K562 (cell line): ENCODE measurements around the gene ZC3HAV1L. TPM values are rescaled to one million over a fixed set of nuclear protein-coding genes. Genes with fewer than 3 reads are reported as not detected.

Experiments used
- ATAC-seq: fragments of 200-7000 bp; cut with Tn5 transposase; 3 replicates; pipeline ENCODE4 v1.9.1; 2020; ENCODE audit warnings: moderate library complexity
- BruUV-seq: library from RNA; stranded (reverse); fragments of 400-500 nt; replicated peaks from 2 replicates; lab custom pipeline; 2021; lab: Mats Ljungman, UMichigan
- CTCF ChIA-PET: fragments of 300-600 bp; formaldehyde crosslinking; extraction: SDS; loops from one replicate; lab custom pipeline; 2021; ENCODE audit warnings: low intra/inter-chr PET ratio; lab: Yijun Ruan, JAX
- POLR2A ChIA-PET: fragments of 300-600, 350-650 bp; sonication (Branson Sonifier 250); formaldehyde crosslinking; extraction: SDS; loops from one replicate; lab custom pipeline; 2021; ENCODE audit warnings: antibody characterized with exemption, inconsistent platforms; lab: Yijun Ruan, JAX
- DNase-seq, 4 experiments: peaks; one replicate each; pipeline versions ENCODE4 v3.0.0 to v3.0.0-alpha.2; 2011 to 2018; ENCODE audit warnings: low spot score in 3 of 4, mixed read lengths in 3 of 4; ENCODE audit errors: extremely low read depth in 1 of 4
- FAIRE-seq: peaks from 2 replicates; lab custom pipeline; 2011; peaks lifted over from hg19 to GRCh38; lab: Jason Lieb, UNC
- H2AFZ ChIP-seq: 2 replicates; pipeline ENCODE4 v1.6.0; 2011; ENCODE audit warnings: low read depth, low read length, control low read depth, inconsistent platforms
- H3K27ac ChIP-seq: fragments of 200-600 bp; 3 replicates; pipeline ENCODE4 v1.8.0; 2011; ENCODE audit warnings: low read depth, mild to moderate bottlenecking, control low read depth, inconsistent platforms, low read length, moderate library complexity, mixed read lengths; ENCODE audit errors: extremely low read depth
- H3K27me3 ChIP-seq, 2 experiments: fragments of 300-600 bp in 1 of 2; 2 replicates in 1 of 2; 3 replicates in 1 of 2; pipeline versions ENCODE4 v1.6.0 to v1.8.0; 2011; ENCODE audit warnings: inconsistent platforms in 2 of 2, low read length in 2 of 2, mild to moderate bottlenecking in 1 of 2, mixed read lengths in 1 of 2, moderate library complexity in 1 of 2; ENCODE audit not compliant: control insufficient read depth in 2 of 2, insufficient read depth in 2 of 2
- H3K36me3 ChIP-seq: fragments of 300-600 bp; 3 replicates; pipeline ENCODE4 v1.8.0; 2011; ENCODE audit warnings: mild to moderate bottlenecking, low read length, inconsistent platforms; ENCODE audit not compliant: control insufficient read depth, insufficient read depth
- H3K4me1 ChIP-seq, 2 experiments: fragments of 200-600 bp in 1 of 2; replicated peaks in 1 of 2; 2 replicates in 1 of 2; 3 replicates in 1 of 2; pipeline versions ENCODE4 v1.5.1 to v1.8.0; 2011; ENCODE audit warnings: inconsistent platforms in 2 of 2, low read length in 2 of 2, mild to moderate bottlenecking in 1 of 2, mixed read lengths in 1 of 2, moderate library complexity in 1 of 2; ENCODE audit not compliant: control insufficient read depth in 2 of 2, insufficient read depth in 2 of 2
- H3K4me2 ChIP-seq: 2 replicates; pipeline ENCODE4 v1.6.1; 2011; ENCODE audit warnings: low read length, control low read depth, inconsistent platforms, mixed read lengths; ENCODE audit not compliant: insufficient read depth
- H3K4me3 ChIP-seq: fragments of 200-600 bp; sonication (generic), shearing (Covaris generic); 2 replicates; pipeline ENCODE4 v1.5.1; 2016; ENCODE audit warnings: control low read depth, inconsistent platforms
- H3K79me2 ChIP-seq: fragments of 200-600 bp; 3 replicates; pipeline ENCODE4 v1.8.0; 2011; ENCODE audit warnings: low read length, inconsistent platforms; ENCODE audit not compliant: control insufficient read depth, insufficient read depth
- H3K9ac ChIP-seq, 2 experiments: 2 replicates each; pipeline versions ENCODE4 v1.6.0 to v1.6.1; 2011; ENCODE audit warnings: low read depth in 2 of 2, low read length in 2 of 2, control low read depth in 1 of 2, inconsistent platforms in 1 of 2, mild to moderate bottlenecking in 1 of 2, mixed read lengths in 1 of 2; ENCODE audit not compliant: insufficient read depth in 1 of 2
- H3K9me1 ChIP-seq: one replicate; pipeline ENCODE4 v1.6.0; 2011; ENCODE audit warnings: inconsistent platforms, mild to moderate bottlenecking, low read length, moderate library complexity; ENCODE audit not compliant: control insufficient read depth, insufficient read depth
- H3K9me3 ChIP-seq: replicated peaks from 2 replicates; pipeline ENCODE4 v1.5.1; 2011; ENCODE audit warnings: low read depth, low read length, inconsistent platforms; ENCODE audit not compliant: control insufficient read depth, insufficient read depth
- H4K20me1 ChIP-seq: replicated peaks from 2 replicates; pipeline ENCODE4 v1.6.1; 2011; ENCODE audit warnings: low read length, inconsistent platforms, mixed read lengths; ENCODE audit not compliant: control insufficient read depth, insufficient read depth
- ATF6 ChIP-seq: sonication (generic); formaldehyde crosslinking; IDR thresholded peaks from 2 replicates; pipeline ENCODE4 v1.4.0; 2020; ENCODE audit warnings: mild to moderate bottlenecking, missing genetic modification reagents
- BCOR ChIP-seq: fragments of 450-650 bp; IDR thresholded peaks from 2 replicates; pipeline ENCODE4 v1.6.1; 2016
- BMI1 ChIP-seq: fragments of 150-350 bp; IDR thresholded peaks from 2 replicates; pipeline ENCODE4 v1.6.1; 2014; ENCODE audit warnings: low read length
- DPF2 ChIP-seq: fragments of 450-650 bp; IDR thresholded peaks from 2 replicates; pipeline ENCODE4 v1.6.1; 2016
- FOS ChIP-seq: IDR thresholded peaks from 3 replicates; pipeline ENCODE4 v1.6.1; 2011; ENCODE audit not compliant: insufficient read length; ENCODE audit errors: extremely low read depth
- HDAC2 ChIP-seq: fragments of 450-650 bp; IDR thresholded peaks from 2 replicates; pipeline ENCODE4 v1.6.1; 2016; ENCODE audit warnings: mild to moderate bottlenecking
- KLF1 ChIP-seq: fragments of 450-650 bp; IDR thresholded peaks from 2 replicates; pipeline ENCODE4 v1.6.1; 2016; ENCODE audit warnings: missing genetic modification characterization, missing compliant biosample characterization
- MAX ChIP-seq: sonication (generic); formaldehyde crosslinking; IDR thresholded peaks from 2 replicates; pipeline ENCODE4 v1.9.0; 2022; ENCODE audit warnings: mild to moderate bottlenecking, missing genetic modification reagents
- MLX ChIP-seq, 2 experiments: fragments of 450-650 bp in 1 of 2; sonication (generic) in 1 of 2; formaldehyde crosslinking; conservative IDR thresholded peaks; 2 replicates each; pipeline versions ENCODE4 v1.4.0 to v1.8.1; 2020 to 2022; ENCODE audit warnings: mild to moderate bottlenecking in 1 of 2, missing genetic modification reagents in 1 of 2
- MYBL2 ChIP-seq, 2 experiments: fragments of 450-650 bp in 1 of 2; sonication (generic) in 1 of 2; formaldehyde crosslinking in 1 of 2; IDR thresholded peaks; 2 replicates each; pipeline versions ENCODE4 v1.6.1 to v1.8.1; 2017 to 2022; ENCODE audit warnings: borderline replicate concordance in 1 of 2, inconsistent platforms in 1 of 2, low read depth in 1 of 2, mild to moderate bottlenecking in 1 of 2, missing genetic modification reagents in 1 of 2, moderate library complexity in 1 of 2
- NFE2L1 ChIP-seq: fragments of 450-650 bp; IDR thresholded peaks from 2 replicates; pipeline ENCODE4 v1.6.1; 2016; ENCODE audit warnings: missing genetic modification characterization, low read depth, mild to moderate bottlenecking, missing compliant biosample characterization, moderate library complexity, borderline replicate concordance
- NONO ChIP-seq, 2 experiments: fragments of 200-400 bp in 1 of 2; fragments of 450-650 bp in 1 of 2; formaldehyde crosslinking in 1 of 2; IDR thresholded peaks; 2 replicates each; pipeline ENCODE4 v1.6.1; 2017; ENCODE audit warnings: low read depth in 2 of 2, mild to moderate bottlenecking in 2 of 2, moderate library complexity in 2 of 2, low read length in 1 of 2
- OTX1 ChIP-seq: fragments of 450-650 bp; formaldehyde crosslinking; IDR thresholded peaks from 2 replicates; pipeline ENCODE4 v1.4.0; 2022; ENCODE audit warnings: mild to moderate bottlenecking
- RUNX1 ChIP-seq: sonication (generic); IDR thresholded peaks from 2 replicates; pipeline ENCODE4 v1.6.1; 2016; ENCODE audit warnings: antibody characterized with exemption, low read depth
- SRSF7 ChIP-seq: fragments of 200-400 bp; formaldehyde crosslinking; optimal IDR thresholded peaks from 2 replicates; pipeline ENCODE3; 2017; ENCODE audit warnings: mild to moderate bottlenecking, low read depth, low read length
- THAP7 ChIP-seq: fragments of 250-450 bp; sonication (Bioruptor Pico); IDR thresholded peaks from 2 replicates; pipeline ENCODE4 v1.5.0; 2021
- WHSC1 ChIP-seq: IDR thresholded peaks from one replicate; pipeline ENCODE4 v1.6.1; 2012; ENCODE audit warnings: low read length, control low read depth, inconsistent platforms
- ZC3H4 ChIP-seq: sonication (generic); formaldehyde crosslinking; IDR thresholded peaks from 2 replicates; pipeline ENCODE4 v1.9.0; 2021; ENCODE audit warnings: missing genetic modification reagents, borderline replicate concordance
- ZNF274 ChIP-seq: IDR thresholded peaks from 2 replicates; pipeline ENCODE4 v1.6.1; 2011; ENCODE audit warnings: low read depth, mild to moderate bottlenecking, low read length, moderate library complexity, borderline replicate concordance
- WGBS: fragments of 100-300 bp; shearing (Covaris generic); methylation state at CpG from one replicate; pipeline ENCODE4 v1.1.6; 2016; ENCODE audit warnings: low coverage, mixed read lengths; ENCODE audit not compliant: insufficient coverage; ENCODE audit errors: missing lambda C conversion rate; 5-methylcytosine and 5-hydroxymethylcytosine counted together
- in situ Hi-C: fragments of 300-500 bp; cut with MboI; formaldehyde crosslinking; loops from 4 replicates; pipeline ENCODE4 v1.15.0; 2018; ENCODE audit warnings: inconsistent platforms, mixed read lengths
- intact Hi-C: fragments of 100-400 bp; cut with micrococcal nuclease; formaldehyde crosslinking; loops from 2 replicates; pipeline ENCODE4 v1.14.2; 2022
- polyA plus RNA-seq, 8 experiments: library from polyadenylated mRNA; depleted of rRNA in 4 of 8; stranded (reverse) in 5 of 8; unstranded in 3 of 8; fragments of >200 nt; fragmentation: Nextera tagmentation in 2 of 8; fragmentation: Illumina TruSeq in 1 of 8; extraction: Ambion mirVana in 2 of 8; extraction: Trizol in 1 of 8; gene quantifications; 2 replicates each; pipeline versions ENCODE4 v1.2.1 to v1.2.3, GENCODE V29; 2011 to 2014; ENCODE audit warnings: inconsistent platforms in 1 of 8, missing spikeins in 1 of 8
- total RNA-seq, 7 experiments: library from RNA; depleted of rRNA in 6 of 7; stranded (reverse); fragments of >200 nt in 6 of 7; fragmentation: Illumina TruSeq in 2 of 7; extraction: Trizol in 2 of 7; gene quantifications; 2 replicates each; pipeline versions ENCODE4 v1.2.1 to v1.2.3, GENCODE V29; 2011 to 2021; ENCODE audit warnings: low replicate concordance in 1 of 7

ZC3HAV1L gene
- total and polyA plus RNA-seq, 9 of the 15 experiments (the other 6 are each of a cell fraction or from before 2014, with no cell fraction given) = not detected

- TF ChIP-seq FOS (no peak), WHSC1 (no peak), ZNF274 (no peak), NONO (IDR thresholded peaks at IDR 0.05; ENCODE audit: low read depth in 2 of 2, low read length in 1 of 2) (no peak), MLX (CRISPR knock-in tag; conservative IDR thresholded peaks at IDR 0.05) (no peak), ATF6 (CRISPR knock-in tag) (no peak), DPF2 (no peak), KLF1 (tag) (no peak), OTX1 (CRISPR knock-in tag) (no peak)
Observed at GRCh38 chr7:139032473-139032872, 3.4 kb downstream of the ZC3HAV1L start (continued).

- WGBS = 9% methylated on average over 3 of the region's 3 CpGs
- POLR2A ChIA-PET = interaction anchor here (0.8 to 1.1 kb wide), 3 partner anchors 9 to 22 kb away, joined by 3 to 6 read pairs (median 5); no protein-coding TSS in a partner anchor
Observed at GRCh38 chr7:139029353-139029752, 6.5 kb downstream of the ZC3HAV1L start.

More at GRCh38 chr7:139029353-139029752, 6.5 kb downstream of the ZC3HAV1L start:
- Histone ChIP-seq H2AFZ (no peak overlapping the region), H3K27ac (no peak overlapping the region), H3K27me3 (no peaks in the 10 kb centered on the region; a peak in 1 of 5 replicates), H3K9me3 (no peaks in the 10 kb centered on the region), H3K4me2 (no peak overlapping the region)
- in situ Hi-C loops = no loop called here
- CTCF ChIA-PET = no interaction called here
- no peak for FAIRE-seq
- BruUV-seq = no TSS peak
- no peak for TF ChIP-seq BMI1
- no peak for TF ChIP-seq SRSF7
- no peak for TF ChIP-seq ZC3H4 (CRISPR knock-in tag)
- TF ChIP-seq MYBL2 (IDR thresholded peaks at IDR 0.05; ENCODE audit: low read depth) = no peak
- TF ChIP-seq MYBL2 (CRISPR knock-in tag; IDR thresholded peaks at IDR 0.05; ENCODE audit: borderline replicate concordance) = no peak
- TF ChIP-seq THAP7 (CRISPR knock-in tag) = no peak
- no peak for TF ChIP-seq BCOR
- no peak for TF ChIP-seq MAX
- TF ChIP-seq OTX1 (CRISPR knock-in tag) = no peak
- TF ChIP-seq HDAC2 = no peak
- TF ChIP-seq RUNX1 = no peak
- TF ChIP-seq NFE2L1 (tag) = no peak
- TF ChIP-seq, all 486 proteins: peak for 0
- no peaks in the 10 kb centered on the region for H3K9me1 ChIP-seq
- ATAC-seq = no peak
- H3K4me3 ChIP-seq = no peak overlapping the region
- no peaks in the 10 kb centered on the region for H3K36me3 ChIP-seq
- intact Hi-C loops = no loop called here
- DNase-seq = no peak
- no peak overlapping the region for H3K9ac ChIP-seq
- H3K79me2 ChIP-seq = no peaks in the 10 kb centered on the region
- H4K20me1 ChIP-seq = no peaks in the 10 kb centered on the region
- H3K4me1 ChIP-seq = peaks cover 0 to 5% of the 10 kb centered on the region in 2 experiments; a peak in 1 of 5 replicates
